Transverse colon (tissue), 4 donors: ENCODE results near the gene TRANK1.

ENCODE experiments used
- CTCF ChIP-seq, 5 experiments: fragments of 200-600 bp in 3 of 5; fragments of 450-650 bp in 2 of 5; sonication (generic) in 3 of 5; IDR thresholded peaks; 1 replicate in 2 of 5; 2 replicates in 3 of 5; pipeline ENCODE4 v1.5.1; 2016 to 2017; ENCODE audit warnings: antibody characterized with exemption in 5 of 5, inconsistent platforms in 3 of 5, mild to moderate bottlenecking in 2 of 5, moderate library complexity in 1 of 5
- POLR2A ChIP-seq: fragments of 450-650 bp; IDR thresholded peaks from one replicate; pipeline ENCODE4 v1.6.1; 2016; ENCODE audit warnings: antibody characterized with exemption, mild to moderate bottlenecking, moderate library complexity
- POLR2AphosphoS5 ChIP-seq, 3 donors: sonication (generic); formaldehyde crosslinking; IDR thresholded peaks; one replicate each; pipeline ENCODE4 v1.6.1; 2016; ENCODE audit warnings: antibody characterized with exemption in 3 of 3

- no peak for TF ChIP-seq CTCF (IDR thresholded peaks at IDR 0.05)
- no peak for TF ChIP-seq POLR2A
- TF ChIP-seq POLR2AphosphoS5 (IDR thresholded peaks at IDR 0.05) = no peak
Observed at GRCh38 chr3:36881735-36882134, 63.1 kb downstream of the TRANK1 start.
